Stimulated activated CD8-positive, alpha-beta memory T cell treated with anti-CD3 and anti-CD28 coated beads, Interleukin-15, amount 100 ng/mL, for 1 hour (primary cell): ENCODE data around the gene CCDC185.

Experiments used
- DNase-seq: peaks from one replicate; pipeline ENCODE4 v3.0.0-alpha.2; 2020; ENCODE audit warnings: low read depth

CCDC185 gene

DNA sequence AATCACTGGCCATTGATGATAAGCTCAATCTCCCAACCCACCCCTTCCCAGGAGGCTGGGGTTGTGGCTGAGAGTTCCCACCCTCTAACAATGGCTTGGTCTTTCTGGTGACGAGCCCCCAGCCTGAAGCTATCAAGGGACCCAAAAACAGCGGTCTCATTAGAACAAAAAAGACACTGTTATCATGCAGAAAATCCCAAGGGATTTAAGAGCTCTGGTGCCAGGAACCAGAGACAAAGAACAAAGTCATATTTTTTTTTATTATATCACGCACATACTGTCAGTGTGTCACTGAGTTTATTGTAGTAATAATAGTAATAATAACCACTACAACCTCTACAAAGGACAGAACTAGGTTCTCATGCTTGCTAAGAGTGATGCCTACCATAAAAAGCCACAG, 43.9 kb downstream of the CCDC185 start:
- DNase-seq = no peak

DNA sequence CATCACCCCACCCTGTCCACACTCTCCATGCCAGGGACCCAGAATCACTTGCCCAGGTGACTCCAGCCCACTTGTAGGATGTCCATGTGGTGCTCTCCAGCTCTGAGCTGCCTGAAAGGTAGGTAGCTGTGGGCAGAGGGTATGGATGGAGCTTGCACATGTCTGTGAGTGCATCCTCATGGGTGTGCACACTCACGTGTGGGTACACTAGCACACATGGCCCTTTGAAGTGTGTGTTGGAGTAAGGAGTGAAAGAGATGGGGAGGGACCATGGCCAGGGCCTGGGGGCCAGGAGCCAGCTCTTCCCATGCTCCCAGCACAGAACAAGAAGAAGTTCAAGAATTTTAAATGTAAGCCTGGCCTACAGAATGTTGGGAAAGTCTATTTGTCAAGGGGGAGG, 50.2 kb downstream of the CCDC185 start:
- DNase-seq = no peak

DNA sequence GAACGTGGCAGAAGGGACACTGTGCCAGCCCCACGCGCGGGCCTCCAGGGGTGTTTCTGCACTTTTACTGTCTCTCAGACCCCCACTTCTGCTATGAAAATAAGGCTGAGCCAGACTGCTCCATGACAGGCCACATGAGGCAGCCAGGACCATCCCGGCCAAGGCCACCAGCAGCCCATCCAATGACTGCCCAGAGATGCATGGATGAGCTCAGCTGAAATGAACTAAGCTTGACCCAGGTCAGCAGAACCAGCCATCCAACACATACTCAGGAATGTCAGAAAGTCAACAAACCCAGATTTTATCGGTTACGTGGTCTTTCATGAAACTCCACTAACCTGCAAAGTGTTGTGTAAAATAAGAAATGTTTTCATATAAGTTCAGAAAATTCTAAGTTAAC, 51.2 kb downstream of the CCDC185 start:
- no peak for DNase-seq
